HG02840 (cell line): ENCODE data around the gene NIPBL.
"Not testable (repeated sequence)": the region's sequence is repeated elsewhere in the genome, so short reads cannot be mapped to it uniquely, and the experiment has no call there.

Experiments
- ATAC-seq: cut with Tn5 transposase; IDR thresholded peaks from one replicate; pipeline ENCODE4 v1.9.1; 2021; ENCODE audit warnings: mild to moderate bottlenecking, moderate library complexity, moderate number of reproducible peaks; ENCODE audit not compliant: unreplicated experiment, low FRiP score

NIPBL gene

GRCh38 chr5:37077146-37077545 is 200.6 kb downstream of the NIPBL start:
- no peak for ATAC-seq

GRCh38 chr5:37080697-37081096 is 204.1 kb downstream of the NIPBL start:
- ATAC-seq: no peak

GRCh38 chr5:37082977-37083376 is 206.4 kb downstream of the NIPBL start:
- not testable (repeated sequence) for ATAC-seq

- ATAC-seq: not testable (repeated sequence)
Observed at GRCh38 chr5:37086026-37086425, 209.5 kb downstream of the NIPBL start.

- ATAC-seq: no peak
Observed at GRCh38 chr5:37086466-37087173, 210.1 kb downstream of the NIPBL start.

GRCh38 chr5:37088009-37088408 is 211.4 kb downstream of the NIPBL start:
- no peak for ATAC-seq

- no peak for ATAC-seq
Observed at GRCh38 chr5:37090123-37090726, 213.7 kb downstream of the NIPBL start.

- ATAC-seq: no peak
Observed at GRCh38 chr5:37090781-37091180, 214.2 kb downstream of the NIPBL start.

GRCh38 chr5:37093795-37094194 is 217.2 kb downstream of the NIPBL start:
- ATAC-seq: not testable (repeated sequence)

GRCh38 chr5:37099267-37099666 is 222.7 kb downstream of the NIPBL start:
- ATAC-seq: not testable (repeated sequence)

- no peak for ATAC-seq
Observed at GRCh38 chr5:37103302-37103701, 226.7 kb downstream of the NIPBL start.

- ATAC-seq: no peak
Observed at GRCh38 chr5:37109338-37109737, 232.8 kb downstream of the NIPBL start.

GRCh38 chr5:37110135-37110534 is 233.6 kb downstream of the NIPBL start:
- ATAC-seq: no peak

- peak; percentile 74 for ATAC-seq
Observed at GRCh38 chr5:37111426-37112382, 235.1 kb downstream of the NIPBL start.

GRCh38 chr5:37112383-37112991 is 235.9 kb downstream of the NIPBL start:
- ATAC-seq: peak; percentile 9
